ENCODE data around the gene TMEM176A.

GRCh38 chr7:150820148-150820547 is 19.6 kb downstream of the TMEM176A start:
- no peak for TF ChIP-seq CTCF (IDR thresholded peaks at IDR 0.05)
- no peak for TF ChIP-seq POLR2A (IDR thresholded peaks at IDR 0.05)
